Measurements from ENCODE around the gene PEX3.

- TF ChIP-seq CTCF (IDR thresholded peaks at IDR 0.05) (no peak), POLR2A (IDR thresholded peaks at IDR 0.05) (no peak)
Observed at GRCh38 chr6:143506199-143506598, 55.6 kb downstream of the PEX3 start.
